Thyroid gland (tissue), 4 donors: ENCODE results near the gene WDR90.

ENCODE experiments used
- POLR2A ChIP-seq, 2 donors: fragments of 450-650 bp; IDR thresholded peaks; one replicate each; pipeline ENCODE4 v1.6.1; 2017; ENCODE audit warnings: antibody characterized with exemption in 2 of 2, mild to moderate bottlenecking in 2 of 2, moderate library complexity in 1 of 2
- TF ChIP-seq, protein P1 (sequence below), 6 experiments: fragments of 200-600 bp in 3 of 6; fragments of 450-650 bp in 3 of 6; sonication (generic) in 3 of 6; IDR thresholded peaks; one replicate each; pipeline ENCODE4 v1.5.1; 2016 to 2019; ENCODE audit warnings: antibody characterized with exemption in 6 of 6, mild to moderate bottlenecking in 2 of 6, inconsistent platforms in 1 of 6, moderate library complexity in 1 of 6

DNA sequence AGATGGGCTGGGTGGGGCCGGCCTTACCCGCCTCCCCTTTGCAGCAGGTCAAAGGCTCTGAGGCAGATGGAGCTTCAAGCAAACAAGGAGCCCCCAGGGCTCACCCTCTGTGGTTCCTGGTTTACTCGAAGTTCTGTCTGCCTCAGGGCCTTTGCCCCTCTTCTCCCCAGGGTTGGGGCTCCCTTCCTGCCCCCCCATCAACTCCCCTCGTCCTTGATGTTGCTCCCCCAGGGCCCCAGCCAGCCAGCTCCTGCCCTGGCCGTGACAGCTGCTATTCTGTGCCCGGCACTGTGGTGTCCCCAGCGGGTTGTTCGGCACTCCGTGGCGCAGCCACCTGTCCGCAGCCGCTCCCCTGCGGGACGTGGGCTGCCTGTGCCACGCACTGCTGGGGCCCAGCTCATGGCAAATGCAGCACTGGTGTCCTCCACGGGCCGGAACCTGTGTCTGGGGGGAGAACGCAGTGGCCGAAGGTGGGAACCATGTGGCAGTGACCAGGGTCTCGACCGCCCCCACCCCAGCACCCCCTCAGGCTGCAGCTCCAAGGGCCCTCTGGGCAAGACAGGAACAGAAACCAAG is 61.4 kb downstream of the WDR90 start:
- TF ChIP-seq, protein P1, sequence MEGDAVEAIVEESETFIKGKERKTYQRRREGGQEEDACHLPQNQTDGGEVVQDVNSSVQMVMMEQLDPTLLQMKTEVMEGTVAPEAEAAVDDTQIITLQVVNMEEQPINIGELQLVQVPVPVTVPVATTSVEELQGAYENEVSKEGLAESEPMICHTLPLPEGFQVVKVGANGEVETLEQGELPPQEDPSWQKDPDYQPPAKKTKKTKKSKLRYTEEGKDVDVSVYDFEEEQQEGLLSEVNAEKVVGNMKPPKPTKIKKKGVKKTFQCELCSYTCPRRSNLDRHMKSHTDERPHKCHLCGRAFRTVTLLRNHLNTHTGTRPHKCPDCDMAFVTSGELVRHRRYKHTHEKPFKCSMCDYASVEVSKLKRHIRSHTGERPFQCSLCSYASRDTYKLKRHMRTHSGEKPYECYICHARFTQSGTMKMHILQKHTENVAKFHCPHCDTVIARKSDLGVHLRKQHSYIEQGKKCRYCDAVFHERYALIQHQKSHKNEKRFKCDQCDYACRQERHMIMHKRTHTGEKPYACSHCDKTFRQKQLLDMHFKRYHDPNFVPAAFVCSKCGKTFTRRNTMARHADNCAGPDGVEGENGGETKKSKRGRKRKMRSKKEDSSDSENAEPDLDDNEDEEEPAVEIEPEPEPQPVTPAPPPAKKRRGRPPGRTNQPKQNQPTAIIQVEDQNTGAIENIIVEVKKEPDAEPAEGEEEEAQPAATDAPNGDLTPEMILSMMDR (IDR thresholded peaks at IDR 0.05) = no peak
- no peak for TF ChIP-seq POLR2A (IDR thresholded peaks at IDR 0.05)
